Kasumi-1 (cell line): ENCODE measurements around the gene PARD3B.
"Not testable (repeated sequence)": the region's sequence is repeated elsewhere in the genome, so short reads cannot be mapped to it uniquely, and the experiment has no call there.

ENCODE experiments used
- DNase-seq, 2 experiments: peaks; one replicate each; lab custom pipeline; 2025; lab: John Stamatoyannopoulos, UW

Gene PARD3B

GRCh38 chr2:205471776-205472175 lies 926.5 kb downstream of the PARD3B start:
- DNase-seq, result no peak

GRCh38 chr2:205473791-205474190 lies 928.5 kb downstream of the PARD3B start:
- DNase-seq, result no peak

GRCh38 chr2:205474741-205475415 lies 929.6 kb downstream of the PARD3B start:
- DNase-seq, result no peak

GRCh38 chr2:205475416-205475768 lies 930.1 kb downstream of the PARD3B start:
- no peak for DNase-seq

GRCh38 chr2:205477016-205477705 lies 931.9 kb downstream of the PARD3B start:
- DNase-seq, result no peak

- DNase-seq, result no peak
Observed at GRCh38 chr2:205481861-205482260, 936.6 kb downstream of the PARD3B start.

- no peak for DNase-seq
Observed at GRCh38 chr2:205482399-205483081, 937.3 kb downstream of the PARD3B start.

- DNase-seq, result no peak
Observed at GRCh38 chr2:205483095-205483494, 937.8 kb downstream of the PARD3B start.

- no peak for DNase-seq
Observed at GRCh38 chr2:205484215-205484614, 938.9 kb downstream of the PARD3B start.

GRCh38 chr2:205484764-205485163 lies 939.5 kb downstream of the PARD3B start:
- DNase-seq, result no peak

- not testable (repeated sequence) for DNase-seq
Observed at GRCh38 chr2:205493528-205493927, 948.3 kb downstream of the PARD3B start.

- no peak for DNase-seq
Observed at GRCh38 chr2:205494537-205495235, 949.4 kb downstream of the PARD3B start.

- DNase-seq, result no peak
Observed at GRCh38 chr2:205495819-205496218, 950.5 kb downstream of the PARD3B start.

GRCh38 chr2:205496370-205496769 lies 951.1 kb downstream of the PARD3B start:
- no peak for DNase-seq

GRCh38 chr2:205496772-205497171 lies 951.5 kb downstream of the PARD3B start:
- DNase-seq, result no peak

GRCh38 chr2:205499006-205499405 lies 953.7 kb downstream of the PARD3B start:
- no peak for DNase-seq

- no peak for DNase-seq
Observed at GRCh38 chr2:205500065-205500464, 954.8 kb downstream of the PARD3B start.

- DNase-seq, result no peak
Observed at GRCh38 chr2:205500951-205501350, 955.7 kb downstream of the PARD3B start.

GRCh38 chr2:205501826-205502225 lies 956.6 kb downstream of the PARD3B start:
- no peak for DNase-seq

GRCh38 chr2:205505371-205505770 lies 960.1 kb downstream of the PARD3B start:
- no peak for DNase-seq

GRCh38 chr2:205509655-205510054 lies 964.4 kb downstream of the PARD3B start:
- DNase-seq, result no peak

- DNase-seq, result no peak
Observed at GRCh38 chr2:205510345-205510744, 965.1 kb downstream of the PARD3B start.

GRCh38 chr2:205511221-205511620 lies 965.9 kb downstream of the PARD3B start:
- no peak for DNase-seq
